Spinal cord (tissue), 10 donors: ENCODE measurements around the gene TCEAL1. TPM values are rescaled to one million over a fixed set of nuclear protein-coding genes. Genes with fewer than 3 reads are reported as not detected.

Experiments used
- DNase-seq, 6 donors: peaks; one replicate each; pipeline versions ENCODE4 v3.0.0 to v3.0.0-alpha.2; 2013 to 2015; ENCODE audit warnings: low spot score in 6 of 6, low read depth in 4 of 6
- H3K27ac ChIP-seq: one replicate; pipeline ENCODE4 v1.5.1; 2013; ENCODE audit warnings: low read depth, low read length, control low read depth
- H3K27me3 ChIP-seq: one replicate; pipeline ENCODE4 v1.6.1; 2013; ENCODE audit warnings: low read length; ENCODE audit not compliant: control insufficient read depth, insufficient read depth
- H3K36me3 ChIP-seq: one replicate; pipeline ENCODE4 v1.6.1; 2013; ENCODE audit warnings: low read length; ENCODE audit not compliant: control insufficient read depth, insufficient read depth
- H3K4me1 ChIP-seq: one replicate; pipeline ENCODE4 v1.6.1; 2013; ENCODE audit warnings: low read length; ENCODE audit not compliant: control insufficient read depth, insufficient read depth
- H3K4me3 ChIP-seq: one replicate; pipeline ENCODE4 v1.5.1; 2013; ENCODE audit warnings: low read depth, low read length, control low read depth
- H3K9me3 ChIP-seq: one replicate; pipeline ENCODE4 v1.6.1; 2013; ENCODE audit warnings: low read length; ENCODE audit not compliant: control insufficient read depth, insufficient read depth
- WGBS: methylation state at CpG from one replicate; pipeline ENCODE4 v1.1.5; 2013; ENCODE audit warnings: missing lambda C conversion rate; ENCODE audit not compliant: insufficient coverage; 5-methylcytosine and 5-hydroxymethylcytosine counted together
- polyA plus RNA-seq, 2 donors: library from polyadenylated mRNA; unstranded; fragments of 120-200 nt; gene quantifications; one replicate each; pipeline ENCODE4 v1.2.1, GENCODE V29; 2013; ENCODE audit not compliant: insufficient read length in 2 of 2
- total RNA-seq, 2 donors: library from RNA; depleted of rRNA in 1 of 2; stranded (reverse); fragments of 120-200 nt in 1 of 2; fragments of >200 nt in 1 of 2; gene quantifications; one replicate each; pipeline versions ENCODE4 v1.2.3 to v1.2.4, GENCODE V29; 2013 to 2014
- donor health status: healthy.

TCEAL1 gene
- total and polyA plus RNA-seq, 4 donors = 35.6 to 58.7 (median 46.3) TPM

- Histone ChIP-seq H3K27me3 (no peaks in the 10 kb centered on the region), H3K36me3 (no peaks in the 10 kb centered on the region), H3K27ac (no peak overlapping the region), H3K4me3 (no peak overlapping the region), H3K4me1 (no peaks in the 10 kb centered on the region), H3K9me3 (no peaks in the 10 kb centered on the region)
- DNase-seq = no peak
- 61% methylated on average over 5 of the region's 8 CpGs for WGBS
These were observed 46.0 kb downstream of the TCEAL1 start for GRCh38 chrX:103674531-103675454.

- Histone ChIP-seq H3K27ac (no peak overlapping the region), H3K27me3 (no peaks in the 10 kb centered on the region), H3K9me3 (no peaks in the 10 kb centered on the region), H3K4me3 (no peak overlapping the region), H3K4me1 (no peaks in the 10 kb centered on the region), H3K36me3 (no peaks in the 10 kb centered on the region)
- DNase-seq = no peak
- 91% methylated on average over 4 of the region's 5 CpGs for WGBS
These were observed 49.6 kb downstream of the TCEAL1 start for GRCh38 chrX:103678199-103678993.

Other genes with a start within 250 kb of the TCEAL1 start
- gene RAB40A, start 109.5 kb upstream of the TCEAL1 start, total RNA-seq = 1 to 10 TPM in 1 of 2 donors, under 1 TPM in 1; 0.88 to 1.2 TPM
- 1 to 10 TPM; 2.9 to 3.0 TPM for gene RAB40A, start 109.5 kb upstream of the TCEAL1 start, polyA plus RNA-seq
- gene TCEAL4, start 43.5 kb upstream of the TCEAL1 start, total RNA-seq = 100 to 1,000 TPM in 1 of 2 donors, 10 to 100 TPM in 1; 40.8 to 115 TPM
- 100 to 1,000 TPM; 210 to 224 TPM for gene TCEAL4, start 43.5 kb upstream of the TCEAL1 start, polyA plus RNA-seq
- 10 to 100 TPM; 11.7 to 29.8 TPM for gene TCEAL3, start 21.0 kb upstream of the TCEAL1 start, total RNA-seq
- gene TCEAL3, start 21.0 kb upstream of the TCEAL1 start, polyA plus RNA-seq = 10 to 100 TPM; 77.2 TPM
- gene MORF4L2, start 57.7 kb downstream of the TCEAL1 start, total RNA-seq = 100 to 1,000 TPM; 365 to 391 TPM
- 100 to 1,000 TPM; 331 to 336 TPM for gene MORF4L2, start 57.7 kb downstream of the TCEAL1 start, polyA plus RNA-seq
- under 1 TPM in 1 of 2 donors, not detected in 1; 0.44 TPM for gene TMEM31, start 81.9 kb downstream of the TCEAL1 start, total RNA-seq
- gene TMEM31, start 81.9 kb downstream of the TCEAL1 start, polyA plus RNA-seq = under 1 TPM in 1 of 2 donors, not detected in 1; 0.68 TPM
- gene PLP1, start 147.9 kb downstream of the TCEAL1 start, total RNA-seq = 1,000 to 10,000 TPM in 1 of 2 donors, 100 to 1,000 TPM in 1; 928 to 2,816 TPM
- gene PLP1, start 147.9 kb downstream of the TCEAL1 start, polyA plus RNA-seq = 1,000 to 10,000 TPM in 1 of 2 donors, 100 to 1,000 TPM in 1; 888 to 1,680 TPM
- gene RAB9B, start 203.3 kb downstream of the TCEAL1 start, total RNA-seq = 10 to 100 TPM; 11.2 to 35.8 TPM
- 10 to 100 TPM; 22.0 to 24.5 TPM for gene RAB9B, start 203.3 kb downstream of the TCEAL1 start, polyA plus RNA-seq